ENCODE measurements around the gene TRIP11. TPM values are rescaled to one million over a fixed set of nuclear protein-coding genes. Genes with fewer than 3 reads are reported as not detected.

Gene TRIP11
- total RNA-seq, 1 experiment from 2014 or later: 37.3 TPM

- BruUV-seq (replicated peaks): no TSS peak
These were observed 93.0 kb downstream of the TRIP11 start for GRCh38 chr14:91946622-91947474.

DNA sequence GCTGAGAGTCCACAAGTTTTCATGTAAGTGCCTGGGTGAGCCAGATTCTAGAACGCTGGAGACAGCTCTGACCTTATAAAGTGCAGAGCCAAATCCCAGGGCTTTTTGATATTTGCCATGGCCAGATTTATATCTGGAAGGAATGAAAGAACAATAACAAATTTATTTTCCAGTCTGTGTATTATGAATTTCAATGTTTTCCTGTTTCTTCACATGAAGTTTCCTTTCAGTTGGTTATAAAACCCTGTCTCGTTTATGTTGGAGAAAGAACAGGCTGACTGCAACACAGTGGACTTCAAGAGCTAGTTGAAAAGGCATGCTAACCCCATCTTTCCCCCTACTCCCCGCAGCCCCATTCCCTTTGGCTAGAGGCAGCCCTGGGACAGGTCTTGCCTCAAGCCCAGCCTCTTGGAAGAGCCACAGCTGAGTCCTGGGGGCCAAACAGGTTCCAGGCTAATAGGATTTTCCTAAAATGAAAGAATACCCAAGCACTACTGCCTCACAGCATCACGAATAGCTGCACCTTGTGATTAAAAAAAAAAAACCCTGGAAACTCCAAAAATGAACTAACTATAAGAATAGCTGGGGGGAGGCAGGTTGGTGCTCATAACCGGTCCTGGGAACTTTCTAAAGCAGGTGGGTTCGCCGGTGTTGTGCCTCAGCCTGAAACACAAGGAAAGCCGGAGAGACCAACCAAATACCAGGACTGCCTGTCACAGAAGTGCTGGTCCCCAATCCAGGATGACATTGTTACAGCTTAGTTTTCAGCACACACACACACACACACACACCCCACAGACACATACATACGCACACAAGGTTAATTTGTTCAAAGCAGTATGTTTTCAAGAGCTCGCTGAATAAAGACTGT is 93.9 kb downstream of the TRIP11 start:
- ChIA-PET CTCF (no interaction called here), POLR2A (no interaction called here)
- H3K36me3 ChIP-seq (ENCODE audit: control insufficient read depth, insufficient read depth, low read length): no peaks in the 10 kb centered on the region
- H3K4me1 ChIP-seq (ENCODE audit: control insufficient read depth, insufficient read depth, low read length): no peaks in the 10 kb centered on the region
- no TSS peak for BruUV-seq (replicated peaks)
- in situ Hi-C loops (cut with HindIII; ENCODE audit: low pct_unique_long_range_greater_than_20kb, low sequenced_read_pairs) (no loop called here), intact Hi-C loops (cut with micrococcal nuclease; ENCODE audit: unreplicated experiment) (no loop called here)
- DNase-seq (ENCODE audit: low read depth, low spot score) (no peak), ATAC-seq (no peak)
- H3K4me3 ChIP-seq (ENCODE audit: low read depth in 2 of 2, low read length in 2 of 2): peak overlapping the region in 1 of 2 experiments; percentile 43; a peak in 1 of 4 replicates
- H3K27ac ChIP-seq (ENCODE audit: low read length): no peak overlapping the region
- no peaks in the 10 kb centered on the region for H3K9me3 ChIP-seq (ENCODE audit: control insufficient read depth, insufficient read depth, low read depth, low read length)
- peaks cover 6% of the 10 kb centered on the region for H3K27me3 ChIP-seq (ENCODE audit: control insufficient read depth, insufficient read depth, low read length)
- TF ChIP-seq POLR2AphosphoS5 (IDR thresholded peaks at IDR 0.05; ENCODE audit: low read depth, low read length): no peak
- no peak for TF ChIP-seq TCF7L2 (IDR thresholded peaks at IDR 0.05; ENCODE audit: low read depth, low read length)
- TF ChIP-seq, protein P1, sequence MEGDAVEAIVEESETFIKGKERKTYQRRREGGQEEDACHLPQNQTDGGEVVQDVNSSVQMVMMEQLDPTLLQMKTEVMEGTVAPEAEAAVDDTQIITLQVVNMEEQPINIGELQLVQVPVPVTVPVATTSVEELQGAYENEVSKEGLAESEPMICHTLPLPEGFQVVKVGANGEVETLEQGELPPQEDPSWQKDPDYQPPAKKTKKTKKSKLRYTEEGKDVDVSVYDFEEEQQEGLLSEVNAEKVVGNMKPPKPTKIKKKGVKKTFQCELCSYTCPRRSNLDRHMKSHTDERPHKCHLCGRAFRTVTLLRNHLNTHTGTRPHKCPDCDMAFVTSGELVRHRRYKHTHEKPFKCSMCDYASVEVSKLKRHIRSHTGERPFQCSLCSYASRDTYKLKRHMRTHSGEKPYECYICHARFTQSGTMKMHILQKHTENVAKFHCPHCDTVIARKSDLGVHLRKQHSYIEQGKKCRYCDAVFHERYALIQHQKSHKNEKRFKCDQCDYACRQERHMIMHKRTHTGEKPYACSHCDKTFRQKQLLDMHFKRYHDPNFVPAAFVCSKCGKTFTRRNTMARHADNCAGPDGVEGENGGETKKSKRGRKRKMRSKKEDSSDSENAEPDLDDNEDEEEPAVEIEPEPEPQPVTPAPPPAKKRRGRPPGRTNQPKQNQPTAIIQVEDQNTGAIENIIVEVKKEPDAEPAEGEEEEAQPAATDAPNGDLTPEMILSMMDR (IDR thresholded peaks at IDR 0.05): no peak
- TF ChIP-seq REST (IDR thresholded peaks at IDR 0.05; ENCODE audit: insufficient read depth in 1 of 2, low read depth in 2 of 2, low read length in 1 of 2): no peak

More at GRCh38 chr14:91946622-91947474, 93.0 kb downstream of the TRIP11 start:
- Histone ChIP-seq H3K4me1 (ENCODE audit: control insufficient read depth, insufficient read depth, low read length) (no peaks in the 10 kb centered on the region), H3K36me3 (ENCODE audit: control insufficient read depth, insufficient read depth, low read length) (no peaks in the 10 kb centered on the region), H3K4me3 (ENCODE audit: low read depth in 2 of 2, low read length in 2 of 2) (peak overlapping the region; percentile 32 to 43), H3K27me3 (ENCODE audit: control insufficient read depth, insufficient read depth, low read length) (peaks cover 6% of the 10 kb centered on the region), H3K9me3 (ENCODE audit: control insufficient read depth, insufficient read depth, low read depth, low read length) (no peaks in the 10 kb centered on the region), H3K27ac (ENCODE audit: low read length) (no peak overlapping the region)
- POLR2A ChIA-PET: no interaction called here
- intact Hi-C loops (cut with micrococcal nuclease; ENCODE audit: unreplicated experiment) (no loop called here), in situ Hi-C loops (cut with HindIII; ENCODE audit: low pct_unique_long_range_greater_than_20kb, low sequenced_read_pairs) (no loop called here)
- CTCF ChIA-PET: no interaction called here
- ATAC-seq (peak; percentile 34; the same call in 1 of the 2 replicates), DNase-seq (ENCODE audit: low read depth, low spot score) (no peak)
- TF ChIP-seq POLR2AphosphoS5 (IDR thresholded peaks at IDR 0.05; ENCODE audit: low read depth, low read length): no peak
- no peak for TF ChIP-seq REST (IDR thresholded peaks at IDR 0.05; ENCODE audit: insufficient read depth in 1 of 2, low read depth in 2 of 2, low read length in 1 of 2)
- TF ChIP-seq, protein P1 (IDR thresholded peaks at IDR 0.05): no peak
- TF ChIP-seq SIN3A (IDR thresholded peaks at IDR 0.05; ENCODE audit: borderline replicate concordance, insufficient read depth, low read depth, low read length): no peak
- TF ChIP-seq TCF7L2 (IDR thresholded peaks at IDR 0.05; ENCODE audit: low read depth, low read length): no peak

Measured in Panc1 (cell line).